GM19395 (cell line): Measurements from ENCODE around the gene SH3RF3.

Experiments
- ATAC-seq: cut with Tn5 transposase; IDR thresholded peaks from one replicate; pipeline ENCODE4 v1.9.1; 2021; ENCODE audit warnings: mild to moderate bottlenecking, moderate library complexity; ENCODE audit not compliant: unreplicated experiment

Gene SH3RF3

GRCh38 chr2:109197491-109198418, 68.8 kb downstream of the SH3RF3 start:
- no peak for ATAC-seq

DNA sequence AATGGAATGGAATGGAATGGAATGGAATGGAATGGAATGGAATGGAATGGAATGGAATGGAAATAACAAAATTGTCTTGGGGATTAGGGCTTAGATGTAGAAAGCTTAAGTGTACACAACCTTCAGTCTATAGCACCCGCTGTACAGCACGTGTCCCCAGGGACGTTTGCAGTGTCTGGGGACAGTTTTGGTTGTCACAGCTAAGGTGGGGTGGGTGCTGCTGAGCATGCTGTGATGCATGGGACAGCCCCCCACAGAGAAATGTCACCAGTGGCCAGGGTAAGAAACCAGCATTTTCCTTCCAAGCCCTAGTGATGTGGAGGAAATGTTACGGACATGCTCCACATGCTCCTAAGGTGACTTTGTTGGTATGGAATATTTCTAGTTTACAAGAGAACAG, 70.8 kb downstream of the SH3RF3 start:
- no peak for ATAC-seq

- no peak for ATAC-seq
Observed at GRCh38 chr2:109200616-109201464, 71.8 kb downstream of the SH3RF3 start.

DNA sequence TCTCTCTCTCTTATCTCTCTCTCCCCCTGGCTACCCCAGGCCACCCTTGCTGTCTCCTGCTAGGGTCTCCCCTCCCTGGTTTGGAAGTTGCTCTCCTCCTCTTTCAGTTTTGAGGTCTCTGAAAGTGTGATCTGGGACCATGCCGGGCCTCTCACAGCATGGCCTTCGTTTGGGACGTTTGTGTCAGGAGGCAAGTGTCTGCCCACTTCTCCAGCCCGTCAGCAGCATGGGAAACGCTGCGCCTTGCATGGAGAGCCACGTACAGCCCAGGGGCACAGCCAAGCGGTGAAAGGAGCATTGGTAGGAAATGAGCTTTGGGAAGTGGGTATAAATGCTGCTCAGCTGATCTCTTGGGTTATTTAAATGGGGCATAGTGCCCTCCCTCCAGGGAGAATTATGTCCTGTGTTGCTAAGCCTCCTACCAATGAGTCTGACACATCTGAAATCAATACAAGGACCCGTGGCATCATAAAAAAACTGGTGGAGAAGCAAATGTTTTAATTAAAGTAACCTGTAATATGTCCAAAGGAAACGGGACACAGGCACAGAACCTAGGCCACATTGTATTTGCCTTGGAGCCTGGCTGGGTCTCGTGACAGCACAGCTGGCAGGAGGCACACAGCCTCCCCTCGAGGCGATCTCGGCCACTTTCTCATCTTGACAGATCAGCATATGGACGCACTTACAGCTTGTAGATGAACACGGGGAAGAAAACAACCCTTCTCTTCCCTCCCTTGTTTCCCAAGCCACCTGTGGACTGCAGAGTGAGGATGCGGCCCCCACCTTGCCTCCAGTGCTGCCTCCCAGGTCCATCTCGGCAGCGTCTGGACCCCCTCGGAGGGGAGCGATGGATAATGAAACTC, 72.7 kb downstream of the SH3RF3 start:
- no peak for ATAC-seq

DNA sequence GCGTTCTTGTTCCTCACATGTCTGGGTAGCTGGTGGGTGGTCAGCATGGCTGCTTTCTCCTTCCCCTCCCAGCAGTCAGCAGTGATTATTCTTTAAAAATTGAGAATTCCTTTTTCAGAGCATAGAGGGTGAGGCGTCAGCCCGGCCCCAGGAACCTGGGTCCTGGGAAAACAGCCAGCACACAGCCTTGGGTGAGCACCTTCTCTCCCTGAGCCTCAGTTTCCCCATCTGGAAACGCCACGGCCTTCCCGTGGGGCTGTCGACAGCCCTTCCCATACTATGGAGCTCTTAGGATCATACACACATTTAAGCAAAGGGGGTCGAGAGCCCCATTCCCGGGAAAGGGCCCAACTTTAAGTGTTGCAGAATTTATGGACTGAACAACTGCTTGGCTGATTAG, 73.5 kb downstream of the SH3RF3 start:
- ATAC-seq = no peak

DNA sequence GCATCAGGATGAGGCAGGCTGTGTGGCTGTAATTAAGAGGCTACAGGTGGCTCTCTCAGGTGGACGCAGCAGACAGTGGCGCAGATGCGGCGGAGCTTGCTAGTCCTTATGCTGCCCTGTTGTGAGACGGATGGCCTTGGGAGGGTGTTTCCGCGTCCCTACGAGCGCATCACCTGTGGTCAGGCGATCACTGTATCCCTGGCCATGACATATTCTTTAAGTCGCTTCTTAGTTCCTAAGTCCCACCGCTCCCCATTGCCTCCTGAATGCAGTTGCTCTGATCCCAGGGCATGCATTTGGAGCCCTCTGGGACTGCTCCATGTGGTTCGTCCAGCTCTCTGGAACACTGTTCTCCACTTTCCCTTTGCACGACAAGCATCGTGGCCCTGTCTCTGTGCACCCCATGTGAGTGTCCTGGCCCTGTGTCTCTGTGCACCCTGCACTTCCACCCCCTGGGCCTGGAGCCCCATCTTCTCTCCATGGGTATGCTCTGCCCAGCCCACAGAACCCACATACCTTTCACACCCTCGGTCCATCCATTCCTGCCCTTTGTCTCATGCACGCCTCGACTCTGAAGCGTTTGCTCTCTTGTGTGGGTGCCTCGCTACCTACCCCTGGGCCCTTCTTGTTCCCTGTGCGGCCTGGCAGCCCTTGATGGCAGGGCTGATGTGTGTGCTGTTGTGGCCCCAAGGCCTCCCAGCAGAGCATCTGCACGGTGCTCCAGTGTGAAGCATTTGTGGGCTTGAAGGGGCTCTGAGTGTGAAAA, 74.4 kb downstream of the SH3RF3 start:
- ATAC-seq = no peak

- ATAC-seq = no peak
Observed at GRCh38 chr2:109204412-109204811, 75.4 kb downstream of the SH3RF3 start.

DNA sequence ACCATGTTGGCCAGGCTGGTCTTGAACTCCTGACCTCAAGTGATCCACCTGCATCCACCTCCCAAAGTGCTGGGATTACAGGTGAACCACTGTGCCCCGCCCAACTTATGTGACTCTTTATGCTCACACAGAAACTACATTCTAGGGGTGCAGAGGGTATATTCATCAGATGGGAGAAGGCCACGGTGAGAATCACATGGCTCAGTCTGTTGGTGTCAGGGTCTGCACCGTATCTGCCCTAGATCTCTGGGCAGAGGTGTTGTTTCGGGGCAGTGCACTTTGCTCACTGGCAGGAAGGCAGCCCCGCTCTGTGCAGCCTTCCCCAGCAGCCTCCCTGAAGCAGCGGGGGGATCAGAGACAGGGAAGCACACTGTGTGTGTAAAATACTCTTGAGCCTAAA, 76.4 kb downstream of the SH3RF3 start:
- no peak for ATAC-seq

DNA sequence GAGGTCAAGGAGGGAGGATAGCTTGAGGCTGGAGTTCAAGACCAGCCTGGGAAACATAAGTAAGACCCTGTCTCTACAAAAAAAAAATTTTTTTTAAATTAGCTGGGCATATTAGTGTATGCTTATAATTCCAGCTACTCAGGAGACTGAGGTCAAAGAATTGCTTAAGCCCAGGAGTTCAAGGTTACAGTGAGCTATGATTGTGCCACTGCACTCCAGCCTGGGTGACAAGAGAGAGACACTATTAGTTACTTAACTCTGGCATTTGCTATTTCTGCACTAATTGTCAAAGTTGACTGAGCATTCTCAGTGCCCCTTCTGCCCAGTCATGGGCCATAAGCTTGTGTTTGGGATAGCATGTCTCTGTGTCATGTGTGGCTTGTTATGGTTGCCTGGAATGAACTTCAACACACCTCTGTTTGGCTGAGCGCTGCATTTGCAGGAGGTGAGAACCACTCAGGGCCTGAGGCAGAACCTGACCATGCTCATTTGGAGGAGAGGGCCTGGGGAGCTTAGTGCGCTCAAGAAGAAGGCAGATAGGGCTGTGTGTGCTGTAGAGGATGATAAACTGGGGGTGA, 77.7 kb downstream of the SH3RF3 start:
- ATAC-seq = no peak

DNA sequence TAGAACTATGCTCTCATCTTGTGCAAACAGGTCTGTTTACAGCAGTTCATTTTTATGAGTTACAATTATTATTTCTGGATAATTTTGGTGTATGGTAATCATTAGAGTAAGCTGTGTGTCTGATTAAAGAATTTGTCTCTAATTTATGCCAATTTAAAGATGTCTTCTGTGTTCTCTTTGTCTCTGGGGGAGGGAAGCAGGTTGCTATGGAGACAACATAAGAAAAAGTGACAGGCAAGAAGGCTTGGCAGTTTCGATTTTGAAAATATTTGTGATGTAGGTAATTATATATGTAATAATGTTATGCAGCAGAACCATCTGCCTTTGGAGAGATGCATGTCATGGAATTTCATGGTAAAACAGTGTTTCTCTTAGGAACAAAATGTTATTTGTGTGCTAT, 78.2 kb downstream of the SH3RF3 start:
- ATAC-seq = no peak

DNA sequence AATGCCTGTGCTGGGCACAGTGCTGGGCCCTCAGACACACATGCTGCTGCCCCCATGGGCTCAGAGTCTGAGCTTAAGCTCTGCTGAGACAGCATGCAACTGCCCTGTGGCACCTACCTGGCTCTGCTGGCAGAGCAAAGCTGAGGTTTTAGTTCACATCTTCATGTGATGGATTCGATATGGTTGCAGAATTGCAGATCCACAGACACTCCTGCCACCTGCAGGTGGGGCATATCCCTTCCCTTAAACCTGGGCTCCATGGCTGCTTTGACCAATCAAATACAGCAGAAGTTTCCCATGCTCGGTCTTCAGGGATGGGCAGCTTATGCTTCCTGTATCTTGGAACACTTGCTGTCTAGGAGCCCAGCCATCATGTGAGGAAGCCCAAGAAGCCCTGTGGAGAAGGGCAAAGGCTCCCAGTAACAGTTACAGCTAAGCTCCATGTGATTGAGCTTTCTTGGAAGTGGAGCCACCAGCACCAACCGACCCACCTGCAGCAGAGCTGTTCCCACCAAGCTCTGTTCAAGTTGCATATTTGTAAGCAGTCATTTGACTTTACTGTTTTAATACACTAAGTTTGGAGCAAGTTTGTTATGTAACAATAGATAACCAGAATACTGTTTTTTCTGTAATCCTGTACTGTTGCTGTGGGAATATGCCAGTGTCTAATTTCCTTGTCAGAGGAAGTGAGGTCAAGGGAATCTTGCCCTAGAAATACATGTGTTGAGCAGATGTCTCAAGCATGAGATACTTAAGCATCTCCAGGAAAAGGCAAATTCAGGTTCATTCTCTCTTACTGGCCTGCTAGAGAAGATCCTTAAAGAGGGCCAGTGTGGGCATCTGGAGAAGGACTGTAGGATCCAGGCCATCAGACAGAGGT, 79.3 kb downstream of the SH3RF3 start:
- ATAC-seq = no peak

DNA sequence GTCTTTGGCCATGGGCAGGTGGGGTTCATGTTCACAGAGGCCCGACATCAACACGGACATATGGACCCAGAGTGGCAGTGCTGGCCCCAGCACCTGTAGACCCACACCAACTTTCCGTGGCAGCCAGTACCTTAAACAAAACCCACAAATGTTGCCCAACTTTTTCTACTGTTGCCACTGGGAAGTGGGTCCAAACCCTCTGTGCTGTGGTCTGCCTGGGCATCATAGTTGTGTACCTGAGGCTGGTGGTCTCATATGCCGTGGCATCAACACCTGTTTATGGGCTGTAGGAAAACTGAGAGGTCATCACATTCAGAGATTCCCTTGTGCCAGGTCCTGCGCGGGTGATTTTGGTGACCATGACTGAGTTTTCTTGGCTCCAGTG, 79.9 kb downstream of the SH3RF3 start:
- no peak for ATAC-seq

DNA sequence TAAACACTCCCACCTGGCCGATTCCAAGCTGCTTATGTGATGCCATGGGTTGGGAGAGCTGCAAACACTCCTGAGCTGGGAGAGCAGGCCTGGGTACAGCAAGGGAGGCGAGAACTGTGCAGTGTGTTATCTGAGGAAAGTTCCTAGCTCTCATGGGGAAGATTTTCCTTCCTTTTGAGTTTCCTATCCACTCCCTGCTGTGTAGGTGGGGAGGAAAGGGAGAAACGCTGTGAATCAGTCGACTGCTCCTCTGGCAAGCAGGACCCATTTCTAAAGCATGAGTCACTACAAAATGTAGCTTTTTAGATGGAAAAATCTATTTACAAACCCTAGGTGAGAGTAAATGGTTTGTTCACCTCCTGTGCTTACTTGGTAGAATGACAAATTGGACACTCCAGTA, 80.4 kb downstream of the SH3RF3 start:
- no peak for ATAC-seq

- ATAC-seq = no peak
Observed at GRCh38 chr2:109209941-109210340, 80.9 kb downstream of the SH3RF3 start.

DNA sequence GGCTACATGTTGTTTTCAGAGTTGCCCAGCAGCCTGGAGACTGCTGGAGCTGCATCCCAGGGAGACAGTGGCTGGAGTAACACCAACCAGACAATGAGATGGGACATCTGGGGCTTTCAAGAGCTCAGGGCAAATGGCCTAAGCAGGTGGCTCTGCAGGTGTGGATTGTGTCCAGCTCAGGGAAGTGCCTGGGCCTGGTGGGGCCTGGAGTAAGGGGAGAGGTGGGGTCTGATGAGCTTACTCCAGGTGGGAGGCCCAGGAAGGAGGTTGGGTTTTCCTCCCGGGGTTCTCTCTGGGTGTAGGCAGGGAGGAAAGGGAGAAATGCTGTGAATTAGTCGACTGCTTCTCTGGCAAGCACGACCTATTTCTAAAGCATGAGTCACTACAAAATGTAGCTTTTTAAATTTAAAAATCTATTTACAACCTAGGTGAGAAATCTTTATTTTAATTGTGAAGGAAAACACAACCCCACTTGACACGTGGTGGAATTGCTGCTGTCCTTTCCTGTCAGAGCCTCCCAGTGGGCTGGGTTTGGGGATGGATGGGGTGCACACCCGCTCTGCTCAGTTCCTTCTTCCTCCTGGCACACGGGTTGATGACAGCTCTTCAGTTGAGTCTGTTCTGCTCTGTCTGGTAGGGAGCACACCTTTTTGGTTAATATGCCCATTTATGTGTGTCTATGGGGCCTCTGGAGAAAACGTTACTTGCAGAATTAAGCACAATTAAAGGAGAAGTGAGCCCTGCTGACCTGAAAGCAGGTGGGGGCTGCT, 81.6 kb downstream of the SH3RF3 start:
- no peak for ATAC-seq

GRCh38 chr2:109211315-109211714, 82.3 kb downstream of the SH3RF3 start:
- ATAC-seq = no peak

DNA sequence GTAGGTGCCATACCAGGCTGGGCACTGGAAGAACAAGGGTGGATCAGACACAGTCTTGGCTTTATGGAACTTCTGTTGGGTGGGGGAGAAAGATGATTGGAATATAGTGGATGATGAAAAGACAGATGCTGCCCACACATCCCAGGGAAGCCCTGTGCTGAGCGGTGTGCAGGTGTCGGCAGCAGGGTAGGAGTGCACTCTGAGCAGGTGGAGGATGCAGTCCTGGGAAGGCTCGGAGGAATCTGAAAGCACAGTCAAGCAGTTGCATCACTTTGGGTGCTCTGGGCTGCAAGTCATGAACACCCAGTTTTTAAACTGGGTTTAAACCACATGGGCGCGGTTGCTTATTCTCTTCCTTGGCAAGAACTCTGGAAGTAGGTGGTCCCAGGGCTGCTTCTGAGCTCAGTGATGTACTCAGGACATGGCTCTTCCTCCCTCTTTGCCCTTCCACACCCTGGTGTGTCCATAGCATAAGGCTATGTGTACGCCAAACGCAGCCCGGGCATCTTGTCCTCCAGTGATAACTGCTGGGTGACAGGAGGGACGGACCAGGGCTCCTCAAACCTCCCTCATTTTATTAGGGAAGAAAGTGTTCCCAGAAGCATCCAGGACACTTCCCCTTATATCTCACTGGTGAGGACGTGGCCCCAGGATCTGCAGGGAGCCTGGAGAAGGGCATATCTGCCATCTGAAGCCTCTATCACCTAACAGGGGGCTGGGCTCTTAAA, 84.0 kb downstream of the SH3RF3 start:
- ATAC-seq = no peak
